ENCODE results near the gene CABLES1. TPM values are rescaled to one million over a fixed set of nuclear protein-coding genes. Genes with fewer than 3 reads are reported as not detected.
A peak's percentile ranks its signal among the peaks of the same experiment; 100 is the strongest.

The CABLES1 gene
- total and polyA plus RNA-seq, 2 experiments from 2014 or later: 1.3 to 8.9 TPM

DNA sequence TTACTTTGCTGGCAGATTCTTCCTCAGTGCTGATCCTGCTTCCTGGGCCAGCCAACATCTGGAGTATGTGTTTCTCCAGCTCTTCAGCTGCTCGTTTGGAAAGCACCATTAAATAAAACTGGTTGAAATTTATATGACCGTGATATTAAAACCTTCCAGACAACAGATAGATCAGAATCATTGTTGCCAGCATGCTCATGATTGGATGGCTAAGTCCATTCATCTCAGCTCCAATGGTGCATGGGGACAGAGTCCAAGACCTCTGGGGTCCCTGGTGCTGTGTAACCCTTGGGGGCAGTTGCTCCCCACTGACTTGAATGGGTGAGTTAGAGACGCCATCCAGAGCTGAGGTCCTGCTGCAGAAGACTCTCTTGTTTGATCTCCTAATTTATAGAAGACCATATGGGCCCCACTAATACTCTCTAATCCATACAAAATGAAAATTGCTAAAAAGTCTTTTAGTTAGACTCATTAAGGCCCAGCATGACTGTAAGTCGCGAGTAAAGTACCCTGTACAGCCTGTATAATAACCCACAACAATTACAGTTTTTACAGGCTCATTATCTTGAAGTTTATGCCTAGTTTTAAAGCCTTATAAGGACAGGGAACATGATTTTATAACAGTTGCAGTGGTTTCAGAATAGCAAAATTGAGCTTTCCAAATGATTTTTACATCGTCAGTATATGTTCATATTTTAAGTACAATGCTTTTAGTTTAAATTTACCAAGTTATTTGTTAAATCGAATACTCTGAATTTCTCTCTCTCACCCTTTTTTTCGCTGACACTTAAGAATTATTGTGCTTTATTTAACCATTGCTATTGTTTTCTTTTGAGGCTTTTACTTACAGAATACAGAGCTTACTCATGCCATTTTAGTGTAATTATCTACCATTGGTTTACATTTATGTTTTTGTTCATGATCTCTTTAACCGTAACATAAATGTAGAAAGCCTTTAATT is 60.0 kb downstream of the CABLES1 start:
- peak overlapping the region; percentile 69 for H3K4me2 ChIP-seq (ENCODE audit: unreplicated experiment)
- DNase-seq: no peak
- H3K4me3 ChIP-seq: no peak overlapping the region
- no peaks in the 10 kb centered on the region for H4K20me1 ChIP-seq (ENCODE audit: insufficient read depth)
- H3F3A ChIP-seq (ENCODE audit: insufficient read depth): peaks cover 4% of the 10 kb centered on the region; the same call in 1 of the 2 replicates
- WGBS, 2 experiments (ENCODE audit: low coverage in 1 of 2, low lambda C conversion rate in 2 of 2, missing lambda C conversion rate in 2 of 2): 74% methylated on average over 9 of the region's 9 CpGs
- H3K79me2 ChIP-seq (ENCODE audit: insufficient read depth): no peaks in the 10 kb centered on the region
- in situ Hi-C loops (cut with MboI): no loop called here
- H3K9ac ChIP-seq: no peak overlapping the region
- no peaks in the 10 kb centered on the region for H3K27me3 ChIP-seq (replicated peaks; ENCODE audit: insufficient read depth)
- no peak for TF ChIP-seq EZH2phosphoT487 (IDR thresholded peaks at IDR 0.05; ENCODE audit: insufficient read depth, low read depth)
- no peak for TF ChIP-seq EZH2 (IDR thresholded peaks at IDR 0.05; ENCODE audit: insufficient read depth, poor library complexity, severe bottlenecking)
- peak overlapping the region; percentile 36; the same call in 1 of the 2 replicates for H2AFZ ChIP-seq
- H3K27ac ChIP-seq: no peak overlapping the region
- H3K36me3 ChIP-seq (ENCODE audit: low read depth): no peaks in the 10 kb centered on the region
- H3K4me1 ChIP-seq (ENCODE audit: insufficient read depth): peaks cover 21% of the 10 kb centered on the region
- H3K9me3 ChIP-seq (ENCODE audit: low read depth): no peaks in the 10 kb centered on the region
- no peaks in the 10 kb centered on the region for H3K9me2 ChIP-seq (ENCODE audit: insufficient read depth)

DNA sequence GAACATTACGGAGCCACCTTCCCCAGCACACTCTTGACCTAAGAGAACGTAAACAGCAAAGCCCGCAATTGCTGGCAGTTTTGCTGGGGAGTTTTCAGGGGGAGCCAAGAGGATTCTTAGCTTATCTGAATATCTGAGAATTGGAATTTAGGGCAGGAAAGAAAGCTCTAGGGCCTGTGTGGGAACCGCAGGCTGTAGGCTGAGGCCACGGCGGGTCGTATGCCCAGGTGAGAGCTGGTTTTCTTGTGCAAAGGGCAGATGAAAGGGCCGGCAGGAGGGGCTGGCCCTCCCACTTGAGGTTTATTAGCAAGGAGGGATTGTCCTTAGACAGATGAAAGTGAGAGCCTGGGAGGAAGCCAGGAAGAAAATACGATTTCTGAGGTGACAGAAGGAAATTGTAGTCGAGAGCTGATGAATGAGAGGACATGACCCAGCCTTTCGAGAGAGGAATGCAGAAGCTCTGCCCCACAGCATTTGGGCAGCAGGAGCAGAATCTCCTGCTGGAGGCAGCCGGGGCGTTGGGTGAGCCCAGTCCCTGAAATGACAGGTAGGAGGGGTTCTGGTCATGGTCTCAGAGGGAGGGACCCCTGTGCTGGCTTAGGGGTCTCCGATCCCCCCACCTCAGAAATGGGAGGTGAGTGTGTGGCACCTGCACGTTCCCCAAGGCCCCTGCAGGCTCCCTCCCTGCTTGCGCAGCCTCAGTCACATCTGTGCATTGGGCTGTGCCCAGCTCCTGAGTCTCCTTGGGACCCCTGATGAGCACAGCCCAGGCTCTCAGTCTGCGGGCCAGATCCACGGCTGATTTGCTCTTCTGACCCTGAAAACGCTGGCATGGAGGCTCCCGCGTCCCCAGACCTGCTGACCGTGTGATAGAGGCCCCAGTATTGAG is 61.1 kb downstream of the CABLES1 start:
- WGBS, 2 experiments (ENCODE audit: low coverage in 1 of 2, low lambda C conversion rate in 2 of 2, missing lambda C conversion rate in 2 of 2): 93 to 94% methylated on average over 22 of the region's 22 CpGs
- Histone ChIP-seq H3K36me3 (ENCODE audit: low read depth) (no peaks in the 10 kb centered on the region), H3K27ac (no peak overlapping the region), H3K79me2 (ENCODE audit: insufficient read depth) (no peaks in the 10 kb centered on the region), H3K4me3 (no peak overlapping the region), H3K9me2 (ENCODE audit: insufficient read depth) (no peaks in the 10 kb centered on the region), H3K9me3 (ENCODE audit: low read depth) (no peaks in the 10 kb centered on the region), H2AFZ (no peak overlapping the region), H3K4me1 (ENCODE audit: insufficient read depth) (peaks cover 21% of the 10 kb centered on the region), H3K4me2 (ENCODE audit: unreplicated experiment) (no peak overlapping the region), H4K20me1 (ENCODE audit: insufficient read depth) (no peaks in the 10 kb centered on the region), H3K27me3 (replicated peaks; ENCODE audit: insufficient read depth) (no peaks in the 10 kb centered on the region), H3F3A (ENCODE audit: insufficient read depth) (peaks cover 4% of the 10 kb centered on the region; the same call in 1 of the 2 replicates), H3K9ac (no peak overlapping the region)
- no peak for DNase-seq
- in situ Hi-C loops (cut with MboI): no loop called here
- TF ChIP-seq EZH2phosphoT487 (IDR thresholded peaks at IDR 0.05; ENCODE audit: insufficient read depth, low read depth) (no peak), EZH2 (IDR thresholded peaks at IDR 0.05; ENCODE audit: insufficient read depth, poor library complexity, severe bottlenecking) (no peak)

DNA sequence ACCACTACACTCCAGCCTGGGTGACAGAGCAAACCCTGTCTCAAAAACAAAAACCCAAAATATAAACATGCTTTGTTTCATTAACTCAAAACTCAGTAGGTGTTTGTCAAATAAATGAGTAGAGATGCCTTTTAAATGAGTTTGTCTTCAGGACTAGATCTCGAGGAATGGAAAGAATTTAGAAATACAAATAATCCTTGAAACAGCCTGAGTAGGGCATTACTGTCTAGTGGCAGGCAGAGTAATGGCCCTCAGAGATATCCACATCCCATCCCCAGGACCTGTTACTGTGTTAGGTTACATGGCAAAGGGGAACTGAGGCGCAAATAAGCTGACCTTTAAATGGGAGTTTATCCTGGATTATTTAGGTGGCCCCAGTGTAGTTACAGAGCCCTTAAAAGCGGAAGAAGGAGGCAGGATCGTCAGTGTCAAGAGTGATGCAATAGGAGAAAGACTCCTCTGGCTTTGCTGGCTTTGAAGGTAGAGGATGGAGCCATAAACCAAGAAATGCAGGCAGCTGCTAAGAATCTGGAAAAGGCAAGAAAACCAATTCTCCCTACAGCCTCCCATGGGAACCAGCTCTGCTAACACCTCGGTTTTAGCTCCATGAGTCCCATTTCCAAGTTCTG is 63.0 kb downstream of the CABLES1 start:
- no peak overlapping the region for H3K27ac ChIP-seq
- no peaks in the 10 kb centered on the region for H3K9me3 ChIP-seq (ENCODE audit: low read depth)
- no peaks in the 10 kb centered on the region for H3K9me2 ChIP-seq (ENCODE audit: insufficient read depth)
- WGBS, 2 experiments (ENCODE audit: low coverage in 1 of 2, low lambda C conversion rate in 2 of 2, missing lambda C conversion rate in 2 of 2): 90 to 96% methylated on average over 5 of the region's 5 CpGs
- DNase-seq: no peak
- H2AFZ ChIP-seq: no peak overlapping the region
- no peak overlapping the region for H3K4me2 ChIP-seq (ENCODE audit: unreplicated experiment)
- H3F3A ChIP-seq (ENCODE audit: insufficient read depth): no peaks in the 10 kb centered on the region
- no peaks in the 10 kb centered on the region for H4K20me1 ChIP-seq (ENCODE audit: insufficient read depth)
- H3K9ac ChIP-seq: no peak overlapping the region
- peaks cover 14% of the 10 kb centered on the region for H3K4me1 ChIP-seq (ENCODE audit: insufficient read depth)
- H3K4me3 ChIP-seq: no peak overlapping the region
- in situ Hi-C loops (cut with MboI): no loop called here
- TF ChIP-seq EZH2phosphoT487 (IDR thresholded peaks at IDR 0.05; ENCODE audit: insufficient read depth, low read depth): no peak
- no peaks in the 10 kb centered on the region for H3K27me3 ChIP-seq (replicated peaks; ENCODE audit: insufficient read depth)
- no peaks in the 10 kb centered on the region for H3K79me2 ChIP-seq (ENCODE audit: insufficient read depth)
- H3K36me3 ChIP-seq (ENCODE audit: low read depth): no peaks in the 10 kb centered on the region

- in situ Hi-C loops (cut with MboI): no loop called here
These were observed 65.5 kb downstream of the CABLES1 start for GRCh38 chr18:23200756-23201155.

More at GRCh38 chr18:23200756-23201155, 65.5 kb downstream of the CABLES1 start:
- Histone ChIP-seq H3K9me2 (ENCODE audit: insufficient read depth) (no peaks in the 10 kb centered on the region), H3K4me3 (no peak overlapping the region), H3K9me3 (ENCODE audit: low read depth) (no peaks in the 10 kb centered on the region), H3F3A (ENCODE audit: insufficient read depth) (no peaks in the 10 kb centered on the region), H3K4me2 (ENCODE audit: unreplicated experiment) (no peak overlapping the region), H2AFZ (no peak overlapping the region), H3K27ac (no peak overlapping the region), H3K4me1 (ENCODE audit: insufficient read depth) (no peaks in the 10 kb centered on the region), H3K79me2 (ENCODE audit: insufficient read depth) (no peaks in the 10 kb centered on the region), H3K36me3 (ENCODE audit: low read depth) (no peaks in the 10 kb centered on the region), H3K9ac (no peak overlapping the region), H3K27me3 (replicated peaks; ENCODE audit: insufficient read depth) (no peaks in the 10 kb centered on the region), H4K20me1 (ENCODE audit: insufficient read depth) (no peaks in the 10 kb centered on the region)
- 92 to 95% methylated on average over 8 of the region's 8 CpGs for WGBS, 2 experiments (ENCODE audit: low coverage in 1 of 2, low lambda C conversion rate in 2 of 2, missing lambda C conversion rate in 2 of 2)
- DNase-seq: no peak
- no peak for TF ChIP-seq EZH2 (IDR thresholded peaks at IDR 0.05; ENCODE audit: insufficient read depth, poor library complexity, severe bottlenecking)
- no peak for TF ChIP-seq EZH2phosphoT487 (IDR thresholded peaks at IDR 0.05; ENCODE audit: insufficient read depth, low read depth)

All from GM23248 (cell line).